ENCODE data around the gene IFNL2.
"Not testable (repeated sequence)": the region's sequence is repeated elsewhere in the genome, so short reads cannot be mapped to it uniquely, and the experiment has no call there.

Gene IFNL2

GRCh38 chr19:39268085-39268484 is at the start of gene IFNL2:
TSS of gene IFNL2 (plus strand) at chr19:39268396. CDS start at chr19:39268569, 173 bp downstream.
- H3K4me3 ChIP-seq (ENCODE audit: low read depth, low read length) = not testable (repeated sequence)

- H3K4me3 ChIP-seq (ENCODE audit: low read depth, low read length) = not testable (repeated sequence)
Measured at GRCh38 chr19:39219108-39219507, 49.1 kb upstream of the IFNL2 start.

GRCh38 chr19:39223703-39224279 is 44.4 kb upstream of the IFNL2 start:
- no peak overlapping the region for H3K4me3 ChIP-seq (ENCODE audit: low read depth, low read length)

- H3K4me3 ChIP-seq (ENCODE audit: low read depth, low read length) = no peak overlapping the region
Measured at GRCh38 chr19:39224910-39225309, 43.3 kb upstream of the IFNL2 start.

GRCh38 chr19:39230096-39230764 is 38.0 kb upstream of the IFNL2 start:
- H3K4me3 ChIP-seq (ENCODE audit: low read depth, low read length) = no peak overlapping the region

- H3K4me3 ChIP-seq (ENCODE audit: low read depth, low read length) = no peak overlapping the region
Measured at GRCh38 chr19:39232708-39233107, 35.5 kb upstream of the IFNL2 start.

- no peak overlapping the region for H3K4me3 ChIP-seq (ENCODE audit: low read depth, low read length)
Measured at GRCh38 chr19:39236527-39236926, 31.7 kb upstream of the IFNL2 start.

GRCh38 chr19:39237200-39238184 is 30.7 kb upstream of the IFNL2 start:
- no peak overlapping the region for H3K4me3 ChIP-seq (ENCODE audit: low read depth, low read length)

GRCh38 chr19:39238209-39238608 is 30.0 kb upstream of the IFNL2 start:
- H3K4me3 ChIP-seq (ENCODE audit: low read depth, low read length) = no peak overlapping the region

- no peak overlapping the region for H3K4me3 ChIP-seq (ENCODE audit: low read depth, low read length)
Measured at GRCh38 chr19:39238944-39239343, 29.3 kb upstream of the IFNL2 start.

GRCh38 chr19:39240421-39240820 is 27.8 kb upstream of the IFNL2 start:
- no peak overlapping the region for H3K4me3 ChIP-seq (ENCODE audit: low read depth, low read length)

- H3K4me3 ChIP-seq (ENCODE audit: low read depth, low read length) = not testable (repeated sequence)
Measured at GRCh38 chr19:39243741-39244140, 24.5 kb upstream of the IFNL2 start.

GRCh38 chr19:39244410-39245100 is 23.6 kb upstream of the IFNL2 start, which contains the start of gene IFNL3:
TSS of gene IFNL3 (minus strand) at chr19:39245006. CDS start at chr19:39244967, 39 bp downstream.
- H3K4me3 ChIP-seq (ENCODE audit: low read depth, low read length) = not testable (repeated sequence)

- H3K4me3 ChIP-seq (ENCODE audit: low read depth, low read length) = not testable (repeated sequence)
Measured at GRCh38 chr19:39245166-39245565, 23.0 kb upstream of the IFNL2 start.

GRCh38 chr19:39246951-39247669 is 21.1 kb upstream of the IFNL2 start:
- no peak overlapping the region for H3K4me3 ChIP-seq (ENCODE audit: low read depth, low read length)

GRCh38 chr19:39247701-39248664 is 20.2 kb upstream of the IFNL2 start:
- peak overlapping the region; percentile 4 for H3K4me3 ChIP-seq (ENCODE audit: low read depth, low read length)

GRCh38 chr19:39248806-39249205 is 19.4 kb upstream of the IFNL2 start, which contains the start of gene IFNL4:
TSS of gene IFNL4 (minus strand) at chr19:39248856.
- peak within 1 kb of the TSS; percentile 4 for H3K4me3 ChIP-seq (ENCODE audit: low read depth, low read length)

- no peak overlapping the region for H3K4me3 ChIP-seq (ENCODE audit: low read depth, low read length)
Measured at GRCh38 chr19:39251081-39251480, 17.1 kb upstream of the IFNL2 start.

- H3K4me3 ChIP-seq (ENCODE audit: low read depth, low read length) = no peak overlapping the region
Measured at GRCh38 chr19:39251846-39252245, 16.4 kb upstream of the IFNL2 start.
